Head of caudate nucleus (tissue), 42 donors: ENCODE measurements around the gene KCNIP4.
"Not testable (repeated sequence)": the region's sequence is repeated elsewhere in the genome, so short reads cannot be mapped to it uniquely, and the experiment has no call there.

Experiments used
- DNase-seq, 42 donors: peaks; one replicate each; pipeline versions ENCODE4 v3.0.0 to v3.0.0-alpha.2; 2020 to 2021; ENCODE audit warnings: mixed read lengths in 7 of 42
- intact Hi-C: fragments of 100-400 bp; cut with DNase I; formaldehyde crosslinking; loops from one replicate; pipeline ENCODE4 v1.15.0; 2022

Gene KCNIP4

DNA sequence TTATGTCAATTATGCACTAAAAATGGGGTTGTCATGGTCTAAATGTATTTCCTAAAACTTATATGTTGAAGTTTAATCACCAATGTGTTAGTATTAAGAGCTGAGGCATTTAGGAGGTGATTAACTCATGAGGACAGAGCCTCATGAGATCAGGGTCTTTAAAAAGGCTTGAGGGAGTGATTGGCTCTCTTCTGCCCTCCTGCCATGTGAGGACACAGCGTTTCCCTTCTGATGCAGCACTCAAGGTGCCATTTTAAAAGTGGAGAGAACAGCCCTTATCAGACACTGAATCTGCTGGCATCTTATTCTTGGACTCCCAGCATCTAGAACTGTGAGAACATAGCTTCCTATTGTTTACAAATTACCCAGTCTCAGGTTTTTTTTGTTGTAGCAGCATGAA is 581.7 kb downstream of the KCNIP4 start:
- DNase-seq: no peak
- intact Hi-C loops: no loop called here

DNA sequence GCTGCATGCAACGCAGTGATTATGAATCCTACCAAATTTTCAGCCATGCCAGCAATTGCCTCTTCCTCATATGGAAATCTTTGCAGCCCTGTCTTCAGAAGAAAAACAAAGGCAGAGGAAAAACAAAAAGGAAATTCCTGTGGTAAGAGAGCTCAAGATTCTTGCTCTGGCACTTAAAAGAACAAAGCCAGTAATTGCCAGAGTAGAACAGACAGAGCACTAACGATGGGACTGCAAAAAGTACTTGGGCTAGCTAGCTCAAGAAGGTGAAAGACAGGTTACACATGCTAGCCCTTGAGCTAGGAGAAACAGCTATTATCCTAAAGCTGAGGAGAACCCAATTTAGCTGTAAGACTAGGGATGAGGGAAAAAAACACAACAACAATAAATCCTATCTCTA is 582.3 kb downstream of the KCNIP4 start:
- intact Hi-C loops: no loop called here

DNA sequence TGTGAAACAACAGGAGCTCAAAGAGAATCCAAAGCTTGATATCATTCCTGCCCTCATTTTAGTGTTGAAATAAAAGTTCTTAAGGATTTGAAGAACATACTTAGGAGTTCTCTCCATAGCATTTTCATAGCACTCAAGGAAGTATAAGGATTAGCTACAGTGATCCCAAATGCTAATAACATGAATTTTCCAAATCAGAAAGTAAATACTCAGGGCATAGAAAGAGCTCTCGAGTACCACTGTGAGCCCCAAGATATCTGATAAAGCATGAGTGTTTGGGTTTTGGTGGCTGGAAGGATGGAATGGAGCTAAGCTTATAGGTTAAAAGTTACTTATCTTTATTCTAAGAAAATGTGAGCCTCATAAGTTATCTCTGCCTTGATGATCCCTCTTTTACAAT is 584.9 kb downstream of the KCNIP4 start:
- DNase-seq: no peak
- intact Hi-C loops: no loop called here

More for the DNA sequence above, 582.3 kb downstream of the KCNIP4 start:
- no peak for DNase-seq

DNA sequence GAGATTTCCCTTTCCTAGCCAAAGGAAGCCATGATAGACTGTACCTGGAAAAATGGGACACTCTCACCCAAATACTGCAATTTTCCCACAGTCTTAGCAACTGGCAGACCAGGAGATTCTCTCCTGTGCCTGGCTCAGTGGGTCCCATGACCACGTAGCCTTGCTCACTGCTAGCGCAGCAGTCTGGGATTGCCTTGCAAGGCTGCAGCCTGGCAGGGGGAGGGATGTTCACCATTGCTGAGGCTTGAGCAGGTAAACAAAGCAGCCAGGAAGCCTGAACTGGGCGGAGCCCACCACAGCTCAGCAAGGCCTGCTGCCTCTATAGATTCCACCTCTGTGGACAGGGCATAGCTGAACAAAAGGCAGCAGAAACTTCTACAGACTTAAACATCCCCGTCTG is 596.2 kb downstream of the KCNIP4 start:
- DNase-seq, intact Hi-C loops: not testable (repeated sequence)

DNA sequence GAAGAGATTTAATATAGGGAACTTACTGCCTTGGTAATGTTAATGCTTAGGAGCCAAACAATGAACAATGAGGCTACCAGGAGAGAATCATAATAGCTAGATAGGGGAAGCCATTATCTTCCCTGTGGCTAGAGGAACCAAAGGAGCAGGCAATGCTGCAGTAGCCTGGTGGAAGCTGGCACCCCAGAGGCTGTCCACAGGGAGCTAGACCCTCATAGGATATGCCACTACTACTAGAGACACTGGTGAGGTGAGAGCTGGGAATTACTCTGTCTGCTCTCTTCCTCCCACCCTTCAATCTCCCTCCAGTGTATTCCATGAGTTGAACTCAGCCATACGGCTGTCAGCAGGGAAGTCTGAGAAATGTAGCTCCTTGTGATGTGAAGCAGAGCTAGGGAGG is 601.4 kb downstream of the KCNIP4 start:
- intact Hi-C loops: no loop called here
- no peak for DNase-seq

DNA sequence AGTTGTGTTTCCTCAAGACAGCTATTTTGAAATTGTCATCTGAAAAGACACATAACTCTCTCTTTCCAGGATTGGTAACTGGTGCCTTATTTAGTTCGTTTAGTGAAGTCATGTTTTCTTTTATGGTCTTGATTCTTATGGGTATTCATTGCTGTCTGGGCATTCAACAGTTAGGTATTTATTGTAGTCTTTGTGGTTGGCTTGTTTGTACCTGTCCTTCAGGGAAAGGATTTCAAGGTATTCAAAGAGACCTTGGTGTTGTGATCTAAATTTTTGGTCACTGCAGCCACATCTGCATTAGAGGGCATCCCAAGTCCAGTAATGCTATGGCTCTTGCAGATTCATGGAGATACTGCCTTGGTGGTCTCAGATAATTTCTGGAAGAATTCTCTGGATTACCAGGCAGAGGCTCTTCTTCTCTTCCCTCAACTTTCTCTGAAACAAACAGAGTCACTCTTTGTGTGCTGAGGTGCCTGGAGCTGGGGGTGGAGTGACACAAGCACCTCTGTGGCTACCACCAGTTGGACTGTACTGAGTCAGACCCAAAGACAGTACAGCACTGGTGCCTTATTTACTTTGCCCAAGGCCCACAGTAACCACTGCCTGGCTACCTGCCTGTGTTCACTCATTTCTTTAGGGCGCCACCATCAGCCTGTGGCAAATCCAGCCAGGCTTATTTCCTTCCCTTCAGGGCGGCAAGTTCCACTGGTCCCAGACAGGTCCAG is 620.4 kb downstream of the KCNIP4 start:
- intact Hi-C loops: no loop called here
- DNase-seq: no peak

DNA sequence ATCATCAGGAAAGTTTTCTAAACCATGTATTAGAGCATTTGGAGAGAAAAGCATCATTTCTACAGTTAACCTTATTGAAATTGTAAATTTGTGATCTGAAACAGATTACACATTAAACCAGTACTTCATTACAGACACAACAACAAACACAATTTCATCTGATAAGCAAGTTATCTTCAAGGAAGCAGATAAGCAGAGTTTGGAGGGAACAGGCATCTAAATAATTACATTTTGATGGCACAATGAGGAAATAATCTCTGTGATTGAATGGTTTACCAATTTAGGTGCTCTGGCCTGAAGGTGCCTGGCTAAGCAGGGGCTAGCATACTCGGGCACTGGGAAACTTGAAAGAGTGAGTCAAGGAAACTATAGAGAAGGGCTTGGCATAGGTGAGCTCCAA is 628.5 kb downstream of the KCNIP4 start:
- no peak for DNase-seq
- intact Hi-C loops: no loop called here

DNA sequence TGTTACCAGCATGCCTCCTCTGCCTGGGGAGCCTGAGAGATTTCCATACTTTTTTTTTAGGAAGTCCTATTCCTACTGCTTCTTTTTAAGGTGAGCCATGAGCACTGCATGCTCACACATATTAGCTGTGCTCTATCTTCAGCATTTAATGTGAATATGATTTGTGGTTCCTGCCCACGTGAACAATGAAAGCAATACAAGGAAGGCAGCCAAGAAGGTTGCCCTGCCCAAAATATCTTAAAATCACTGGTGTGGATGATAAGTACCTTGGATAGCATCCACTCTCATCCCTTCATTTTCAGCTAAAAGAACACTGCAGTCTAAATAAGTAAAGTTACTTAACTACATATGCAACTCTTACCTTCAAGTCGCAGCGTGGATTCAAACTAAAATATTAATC is 640.9 kb downstream of the KCNIP4 start:
- DNase-seq: no peak
- intact Hi-C loops: no loop called here

DNA sequence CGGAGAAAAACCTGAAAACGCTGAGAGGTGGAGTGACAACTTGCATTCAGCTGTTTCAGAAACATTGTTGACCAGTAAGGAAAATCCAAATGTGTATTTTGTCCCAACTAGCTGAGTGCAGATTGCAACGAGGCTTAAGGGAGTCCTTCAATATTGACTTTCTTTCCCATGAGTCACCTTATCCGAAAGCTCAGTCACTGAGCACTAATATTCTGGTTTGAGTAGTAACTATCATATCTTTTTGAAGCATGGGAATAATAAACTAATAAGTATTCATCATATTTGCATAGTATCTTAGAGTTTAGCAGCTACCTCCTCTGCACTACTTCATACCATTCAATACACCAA is 644.1 kb downstream of the KCNIP4 start:
- no peak for DNase-seq
- intact Hi-C loops: no loop called here

DNA sequence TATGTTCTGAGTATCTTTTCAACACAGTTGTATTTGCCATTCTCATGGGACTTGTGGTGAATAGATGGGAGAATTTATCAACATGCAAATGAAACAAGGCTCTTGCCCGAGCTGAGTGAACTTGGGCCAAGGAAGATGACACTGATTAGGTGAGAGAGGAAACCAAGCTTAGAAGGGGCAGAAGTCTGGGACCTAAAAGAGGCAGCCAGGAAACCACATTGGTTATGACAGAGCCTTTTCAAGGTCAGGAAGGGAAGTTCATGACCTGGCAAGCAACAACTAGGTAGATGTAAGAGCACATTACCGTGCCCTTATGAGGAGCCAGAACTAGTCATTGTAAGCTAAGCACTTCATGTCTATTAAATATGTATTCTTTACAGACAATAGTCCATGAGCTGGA is 658.0 kb downstream of the KCNIP4 start:
- intact Hi-C loops: no loop called here
- DNase-seq: no peak

DNA sequence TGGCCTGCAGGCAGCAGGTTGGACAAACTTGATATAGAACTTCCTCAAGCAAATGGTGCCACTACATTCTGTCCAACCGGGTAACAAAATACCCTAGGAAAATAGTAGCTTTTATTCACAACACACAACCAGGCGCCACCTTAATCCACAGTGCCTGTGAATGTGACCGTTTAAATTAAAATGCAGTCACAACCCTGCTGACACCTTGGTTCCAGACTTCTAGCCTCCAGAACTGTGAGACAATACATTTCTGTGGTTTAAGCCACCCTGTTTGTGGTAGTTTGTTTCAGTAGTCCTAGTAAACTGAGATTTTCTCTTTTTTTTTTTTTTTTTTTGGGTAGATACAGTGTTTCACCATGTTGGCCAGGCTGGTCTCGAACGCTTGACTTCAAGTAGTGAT is 672.5 kb downstream of the KCNIP4 start:
- no peak for DNase-seq
- intact Hi-C loops: no loop called here

DNA sequence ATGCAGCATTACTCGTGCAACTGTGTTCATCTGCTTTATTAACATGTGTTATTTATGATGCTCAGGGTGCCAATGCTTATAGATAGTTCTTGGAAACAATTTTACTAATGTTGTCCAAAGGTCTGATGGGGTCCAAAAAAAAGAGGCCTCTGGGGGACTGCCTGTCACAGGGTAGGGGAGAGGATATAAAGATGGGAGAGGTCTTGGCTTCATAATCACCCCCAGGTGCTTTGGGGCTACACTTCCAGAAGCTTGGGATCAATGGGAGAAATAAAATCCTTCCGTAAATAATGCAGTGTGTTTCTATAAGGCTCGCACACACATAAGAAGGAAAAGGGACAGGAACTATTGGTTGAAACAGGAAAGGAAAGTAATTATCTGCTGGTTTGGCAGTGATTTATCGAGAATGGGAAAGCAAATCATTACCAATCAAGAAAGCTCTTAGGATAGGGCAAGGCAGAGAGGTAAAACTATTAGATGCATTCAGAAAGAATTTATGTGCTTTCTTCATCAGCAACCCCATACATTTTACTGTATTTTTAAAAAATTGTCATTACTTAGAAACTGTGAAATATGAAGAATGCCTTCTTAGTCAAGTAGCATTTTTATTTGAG is 677.0 kb downstream of the KCNIP4 start:
- intact Hi-C loops: no loop called here
- DNase-seq: no peak

DNA sequence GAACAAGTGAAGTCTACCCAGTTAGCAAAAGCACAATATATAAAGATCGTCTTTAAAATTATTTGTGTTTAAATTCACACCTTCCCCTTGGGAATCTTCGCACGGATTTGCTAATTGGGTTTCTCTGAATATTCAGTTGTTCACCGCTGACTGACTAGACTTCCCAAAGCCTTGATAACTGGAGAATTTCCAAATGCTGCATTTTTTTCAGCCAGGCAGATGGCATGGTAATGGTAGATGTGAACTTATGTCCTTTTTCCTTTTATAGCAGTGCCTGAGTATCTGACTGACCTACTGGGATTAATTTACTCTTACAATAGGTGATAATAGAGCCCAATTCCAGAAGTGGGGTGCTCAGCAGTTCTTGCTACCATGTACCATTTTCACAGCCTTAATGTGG is 700.2 kb downstream of the KCNIP4 start:
- no peak for DNase-seq
- intact Hi-C loops: no loop called here

DNA sequence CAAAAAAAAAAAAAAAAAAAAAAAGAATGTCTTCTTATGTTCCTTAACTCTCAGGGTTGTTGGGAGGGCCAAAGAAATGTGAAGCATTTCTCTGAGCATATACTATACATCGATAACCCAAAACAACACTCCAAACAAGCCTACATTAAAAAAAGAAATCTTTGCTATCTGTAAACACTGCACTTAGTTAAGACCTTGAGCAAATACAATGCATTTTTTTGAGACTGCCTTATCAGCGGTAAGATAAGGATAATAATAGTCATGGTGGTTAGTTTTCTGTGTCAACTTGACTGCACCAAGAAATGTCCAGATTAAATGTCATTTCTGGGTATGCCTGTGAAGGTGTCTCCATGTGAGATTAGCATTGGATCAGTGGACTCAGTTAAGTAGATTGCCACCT is 706.4 kb downstream of the KCNIP4 start:
- intact Hi-C loops: no loop called here
- no peak for DNase-seq

DNA sequence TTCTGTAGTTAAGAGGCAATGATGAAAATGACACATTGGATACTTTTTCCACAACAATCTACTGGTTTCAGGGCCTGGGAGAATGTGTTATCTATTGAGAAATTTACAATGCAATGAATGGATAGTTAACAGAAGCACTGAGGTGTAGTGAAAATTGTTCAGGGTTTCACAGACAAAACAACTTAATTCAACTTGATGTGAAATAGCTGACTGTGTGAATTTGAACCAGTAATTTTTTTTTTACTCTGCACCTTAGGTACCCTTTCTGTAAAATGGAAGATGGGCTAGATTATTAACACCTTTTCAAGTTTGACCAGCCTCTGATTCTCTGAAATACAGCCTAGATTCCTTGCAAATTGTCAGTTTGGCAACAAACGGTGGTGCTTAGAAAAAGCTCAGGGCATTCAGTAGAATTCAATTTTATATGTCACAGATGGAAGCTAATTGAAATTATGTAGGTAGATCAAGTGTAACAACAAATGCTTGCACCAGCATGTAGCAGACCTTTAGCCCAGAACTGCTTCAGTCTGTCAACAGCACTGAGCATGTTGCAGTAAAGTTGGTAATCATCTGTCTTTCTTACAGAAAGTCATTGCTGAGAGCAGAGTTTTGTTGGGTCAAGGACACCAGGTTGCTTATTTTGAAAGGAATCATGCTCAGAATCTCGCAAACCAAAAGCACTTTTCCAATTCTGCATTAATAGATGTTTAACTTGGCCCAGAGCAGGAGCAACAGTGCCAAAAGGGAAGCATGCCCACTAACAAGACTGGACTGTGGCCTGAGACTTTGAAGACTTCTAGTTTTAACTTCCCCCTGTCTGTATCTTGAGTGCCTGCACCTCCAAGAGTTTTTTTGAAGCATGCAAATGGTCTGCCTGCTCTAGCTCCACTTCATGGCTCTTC is 721.7 kb downstream of the KCNIP4 start:
- intact Hi-C loops: no loop called here
- DNase-seq: no peak

DNA sequence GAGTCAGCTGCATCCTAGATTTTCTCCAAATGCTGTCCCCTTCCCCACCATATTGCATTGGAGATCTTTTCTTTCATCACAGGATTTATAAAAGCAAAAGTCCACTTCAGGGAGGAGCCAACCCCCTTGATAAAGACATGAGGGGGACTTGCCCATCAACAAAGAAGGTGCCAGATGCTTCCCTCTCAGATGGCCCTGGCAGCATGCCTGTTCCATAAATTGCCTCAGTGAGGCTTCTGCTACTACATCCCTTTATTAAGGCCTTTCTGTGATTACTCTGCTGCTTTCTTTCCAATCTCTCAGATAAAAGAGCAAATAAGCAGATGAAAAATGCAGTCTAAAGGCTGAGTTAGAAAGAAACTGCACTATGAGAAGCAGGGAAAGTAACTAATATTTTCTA is 736.7 kb downstream of the KCNIP4 start:
- no peak for DNase-seq
- intact Hi-C loops: no loop called here

DNA sequence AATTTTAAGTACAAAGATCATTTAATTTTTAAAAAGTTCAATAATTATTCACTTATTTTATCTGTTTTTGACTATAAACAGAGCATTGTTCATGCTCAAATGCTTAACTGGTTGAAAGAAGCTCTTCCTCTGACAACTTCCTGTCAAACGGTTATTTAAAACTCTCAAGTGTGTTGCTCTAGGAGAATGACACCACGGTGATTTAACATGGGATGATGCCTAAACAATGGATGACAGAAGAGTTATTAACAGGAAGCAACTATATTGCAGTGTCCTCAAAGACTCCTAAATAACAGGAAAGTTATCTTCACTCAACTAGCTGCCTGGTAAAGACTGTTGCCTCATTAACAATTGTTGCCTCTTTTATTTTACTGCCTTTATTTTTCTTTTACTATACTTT is 738.7 kb downstream of the KCNIP4 start:
- intact Hi-C loops: no loop called here
- DNase-seq: no peak

DNA sequence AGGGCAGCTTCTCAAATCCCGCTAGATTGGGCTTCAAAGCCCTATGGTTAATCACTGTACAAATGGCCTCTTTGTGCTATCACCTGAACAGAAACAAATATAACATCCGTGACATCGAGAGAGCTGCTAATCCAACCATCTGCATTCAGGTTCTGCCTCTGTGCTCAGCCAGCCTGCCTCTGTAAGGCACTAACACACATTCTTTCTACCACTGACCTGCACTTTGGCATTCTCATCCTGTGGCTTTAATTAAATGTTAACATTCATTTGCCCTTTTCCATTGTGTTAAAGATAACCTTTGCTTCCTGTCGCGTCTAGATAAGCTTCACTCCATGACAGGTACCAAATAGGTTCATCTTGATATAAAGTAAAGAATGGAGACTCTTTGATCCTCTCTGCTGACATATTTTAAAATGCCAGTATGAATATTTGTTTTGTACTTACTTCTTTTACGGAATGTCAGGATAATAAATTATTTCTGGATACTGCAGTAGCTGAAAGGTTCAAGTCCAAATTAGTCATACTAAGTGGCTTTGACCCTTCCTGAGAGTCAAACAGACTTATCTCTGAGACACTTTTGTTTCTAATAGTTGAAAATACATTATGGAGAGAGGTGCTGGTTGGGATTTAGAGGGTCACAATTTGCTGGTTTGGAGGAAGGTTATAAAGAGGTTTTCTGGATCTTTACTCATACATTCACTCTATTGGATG is 742.6 kb downstream of the KCNIP4 start:
- intact Hi-C loops: no loop called here
- no peak for DNase-seq

DNA sequence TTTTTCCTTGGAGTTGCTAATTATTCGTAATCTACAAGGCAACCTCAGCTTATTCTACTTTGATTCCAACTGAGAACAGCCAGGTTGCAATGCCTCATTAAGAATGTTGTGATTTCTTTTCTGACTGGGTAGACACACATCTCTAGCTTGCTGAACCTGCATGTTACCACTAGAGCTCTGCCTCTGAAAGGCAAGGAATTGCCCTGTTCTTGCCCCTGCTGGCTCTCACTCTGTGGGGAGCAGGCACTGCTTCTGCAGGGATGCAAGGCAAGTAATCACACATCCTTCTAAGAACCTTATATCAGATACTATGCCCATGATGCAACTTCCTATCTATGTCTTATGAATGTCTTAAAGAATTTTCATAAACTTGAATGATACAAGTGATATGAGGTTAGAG is 745.2 kb downstream of the KCNIP4 start:
- intact Hi-C loops: no loop called here
- no peak for DNase-seq

DNA sequence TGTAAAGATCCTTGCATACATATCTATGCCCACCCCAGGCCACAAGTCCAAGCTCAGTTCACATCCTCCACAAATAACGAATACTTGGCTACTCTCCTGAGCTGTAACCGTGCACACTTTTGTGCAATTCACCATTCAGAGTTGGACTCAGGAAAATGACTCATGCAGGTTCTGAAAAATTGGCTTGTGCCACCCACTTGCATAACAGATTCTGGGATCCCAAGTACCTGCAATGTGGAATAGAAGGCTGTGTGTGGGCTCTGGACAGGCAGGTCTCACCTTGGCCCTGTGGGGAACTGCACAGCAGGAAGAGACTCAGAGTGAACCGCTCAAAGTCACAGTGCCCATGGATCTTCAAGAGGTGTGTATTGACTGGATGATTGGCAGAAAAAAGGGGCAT is 745.6 kb downstream of the KCNIP4 start:
- peak in 33 of 42 donors; percentile 2 to 75 (median 26) for DNase-seq
- intact Hi-C loops: no loop called here
